ENCODE data around the gene PLXNB2.

DNA sequence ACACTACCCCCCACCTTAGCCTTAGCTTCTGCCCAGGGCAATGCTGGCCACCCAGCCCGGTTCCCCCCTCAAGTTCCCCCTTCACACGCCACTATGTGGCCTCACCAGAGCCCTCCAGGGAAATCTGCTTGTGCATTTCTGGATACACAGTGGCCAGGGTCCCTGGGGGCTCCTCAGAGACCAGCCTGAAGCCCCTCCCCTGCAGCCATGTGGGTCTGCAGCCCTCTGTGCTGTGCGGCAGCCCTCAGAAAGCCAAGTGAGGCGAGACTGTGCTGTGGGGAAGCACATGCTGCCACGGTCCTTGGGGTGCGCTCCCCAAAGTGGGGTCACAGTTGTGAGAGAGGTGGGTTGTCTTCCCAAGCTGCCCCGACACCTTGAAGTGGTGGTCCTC is 2.1 kb upstream of the PLXNB2 start:
- TF ChIP-seq, protein P1, sequence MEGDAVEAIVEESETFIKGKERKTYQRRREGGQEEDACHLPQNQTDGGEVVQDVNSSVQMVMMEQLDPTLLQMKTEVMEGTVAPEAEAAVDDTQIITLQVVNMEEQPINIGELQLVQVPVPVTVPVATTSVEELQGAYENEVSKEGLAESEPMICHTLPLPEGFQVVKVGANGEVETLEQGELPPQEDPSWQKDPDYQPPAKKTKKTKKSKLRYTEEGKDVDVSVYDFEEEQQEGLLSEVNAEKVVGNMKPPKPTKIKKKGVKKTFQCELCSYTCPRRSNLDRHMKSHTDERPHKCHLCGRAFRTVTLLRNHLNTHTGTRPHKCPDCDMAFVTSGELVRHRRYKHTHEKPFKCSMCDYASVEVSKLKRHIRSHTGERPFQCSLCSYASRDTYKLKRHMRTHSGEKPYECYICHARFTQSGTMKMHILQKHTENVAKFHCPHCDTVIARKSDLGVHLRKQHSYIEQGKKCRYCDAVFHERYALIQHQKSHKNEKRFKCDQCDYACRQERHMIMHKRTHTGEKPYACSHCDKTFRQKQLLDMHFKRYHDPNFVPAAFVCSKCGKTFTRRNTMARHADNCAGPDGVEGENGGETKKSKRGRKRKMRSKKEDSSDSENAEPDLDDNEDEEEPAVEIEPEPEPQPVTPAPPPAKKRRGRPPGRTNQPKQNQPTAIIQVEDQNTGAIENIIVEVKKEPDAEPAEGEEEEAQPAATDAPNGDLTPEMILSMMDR (IDR thresholded peaks at IDR 0.05; ENCODE audit: low read length) = no peak
- no peak for TF ChIP-seq EZH2 (optimal IDR thresholded peaks at IDR 0.05; ENCODE audit: low read depth, low read length)
